ENCODE measurements around the gene MREG.
A peak's percentile ranks its signal among the peaks of the same experiment; 100 is the strongest.

MREG gene
- 8.8 to 28.1 (median 13.1) reads per million in 9 experiments for total RNA-seq

GRCh38 chr2:216013080-216013909, at the start of gene MREG:
MREG (minus strand) TSS chr2:216013551; CDS start chr2:216013327, 224 bp downstream.
- DNase-seq (peak; percentile 84 to 86 (median 86)), ATAC-seq (replicated peaks) (peak; percentile 72)
- H3K27ac Mint-ChIP-seq: peak within 1 kb of the TSS; percentile 90
- H3K9me3 Mint-ChIP-seq: no peaks in the 10 kb centered on the region
- peaks cover 2% of the 10 kb centered on the region for H3K36me3 Mint-ChIP-seq (ENCODE audit: insufficient read depth)
- no peaks in the 10 kb centered on the region for H3K27me3 Mint-ChIP-seq
- peak within 1 kb of the TSS; percentile 89 for H3K4me3 Mint-ChIP-seq
- H3K4me1 Mint-ChIP-seq (ENCODE audit: low read depth in 2 of 2): peaks cover 39 to 51% of the 10 kb centered on the region in 2 donors

- H3K36me3 Mint-ChIP-seq (ENCODE audit: insufficient read depth): peaks cover 20% of the 10 kb centered on the region
- DNase-seq: no peak
- H3K9me3 Mint-ChIP-seq: no peaks in the 10 kb centered on the region
- no peak overlapping the region for H3K27ac Mint-ChIP-seq
- no peak overlapping the region for H3K4me3 Mint-ChIP-seq
- ATAC-seq (replicated peaks): no peak
- H3K4me1 Mint-ChIP-seq (ENCODE audit: low read depth in 2 of 2): peaks cover 13 to 16% of the 10 kb centered on the region in 2 donors
- H3K27me3 Mint-ChIP-seq: no peaks in the 10 kb centered on the region
Observed at GRCh38 chr2:216059233-216059834, 46.0 kb upstream of the MREG start.

- H3K9me3 Mint-ChIP-seq: no peaks in the 10 kb centered on the region
- peak overlapping the region; percentile 93 to 97 for H3K27ac Mint-ChIP-seq
- ATAC-seq (replicated peaks) (peak; percentile 98), DNase-seq (peak; percentile 48 to 57 (median 54))
- H3K4me3 Mint-ChIP-seq: peak overlapping the region; percentile 77 to 80
- no peaks in the 10 kb centered on the region for H3K27me3 Mint-ChIP-seq
- peaks cover 13 to 16% of the 10 kb centered on the region in 2 donors for H3K4me1 Mint-ChIP-seq (ENCODE audit: low read depth in 2 of 2)
- H3K36me3 Mint-ChIP-seq (ENCODE audit: insufficient read depth): peaks cover 20% of the 10 kb centered on the region
Observed at GRCh38 chr2:216057688-216058193, 44.4 kb upstream of the MREG start.

GRCh38 chr2:216056739-216057138, 43.4 kb upstream of the MREG start:
- peaks cover 11% of the 10 kb centered on the region for H3K36me3 Mint-ChIP-seq (ENCODE audit: insufficient read depth)
- DNase-seq: no peak
- H3K4me1 Mint-ChIP-seq (ENCODE audit: low read depth in 2 of 2): peaks cover 13 to 16% of the 10 kb centered on the region in 2 donors
- peak overlapping the region; percentile 93 to 97 for H3K27ac Mint-ChIP-seq
- no peak for ATAC-seq (replicated peaks)
- no peaks in the 10 kb centered on the region for H3K9me3 Mint-ChIP-seq
- no peaks in the 10 kb centered on the region for H3K27me3 Mint-ChIP-seq
- no peak overlapping the region for H3K4me3 Mint-ChIP-seq

GRCh38 chr2:216055680-216056079, 42.3 kb upstream of the MREG start:
- Mint-ChIP-seq H3K9me3 (no peaks in the 10 kb centered on the region), H3K36me3 (ENCODE audit: insufficient read depth) (peaks cover 3% of the 10 kb centered on the region), H3K27me3 (no peaks in the 10 kb centered on the region), H3K27ac (peak overlapping the region in 1 of 2 donors; percentile 97), H3K4me3 (no peak overlapping the region), H3K4me1 (ENCODE audit: low read depth in 2 of 2) (peaks cover 13 to 16% of the 10 kb centered on the region in 2 donors)
- no peak for ATAC-seq (replicated peaks)
- DNase-seq: no peak

- H3K36me3 Mint-ChIP-seq (ENCODE audit: insufficient read depth): peaks cover 14% of the 10 kb centered on the region
- no peak for ATAC-seq (replicated peaks)
- H3K27ac Mint-ChIP-seq: no peak overlapping the region
- H3K4me1 Mint-ChIP-seq (ENCODE audit: low read depth in 2 of 2): peaks cover 5 to 8% of the 10 kb centered on the region in 2 donors
- no peaks in the 10 kb centered on the region for H3K27me3 Mint-ChIP-seq
- DNase-seq: no peak
- H3K9me3 Mint-ChIP-seq: no peaks in the 10 kb centered on the region
- no peak overlapping the region for H3K4me3 Mint-ChIP-seq
Observed at GRCh38 chr2:216052420-216052819, 39.1 kb upstream of the MREG start.

- H3K9me3 Mint-ChIP-seq: no peaks in the 10 kb centered on the region
- ATAC-seq (replicated peaks) (no peak), DNase-seq (no peak)
- peaks cover 1 to 6% of the 10 kb centered on the region in 2 donors for H3K4me1 Mint-ChIP-seq (ENCODE audit: low read depth in 2 of 2)
- no peak overlapping the region for H3K4me3 Mint-ChIP-seq
- no peak overlapping the region for H3K27ac Mint-ChIP-seq
- H3K27me3 Mint-ChIP-seq: no peaks in the 10 kb centered on the region
- H3K36me3 Mint-ChIP-seq (ENCODE audit: insufficient read depth): peaks cover 19% of the 10 kb centered on the region
Observed at GRCh38 chr2:216051350-216051749, 38.0 kb upstream of the MREG start.

- Mint-ChIP-seq H3K27ac (no peak overlapping the region), H3K27me3 (no peaks in the 10 kb centered on the region), H3K4me3 (no peak overlapping the region), H3K9me3 (no peaks in the 10 kb centered on the region), H3K4me1 (ENCODE audit: low read depth in 2 of 2) (peaks cover 0 to 1% of the 10 kb centered on the region in 2 donors), H3K36me3 (ENCODE audit: insufficient read depth) (peaks cover 19% of the 10 kb centered on the region)
- ATAC-seq (replicated peaks) (no peak), DNase-seq (no peak)
Observed at GRCh38 chr2:216049452-216049851, 36.1 kb upstream of the MREG start.

- Mint-ChIP-seq H3K9me3 (no peaks in the 10 kb centered on the region), H3K4me1 (ENCODE audit: low read depth in 2 of 2) (peaks cover 0 to 1% of the 10 kb centered on the region in 2 donors), H3K36me3 (ENCODE audit: insufficient read depth) (peaks cover 21% of the 10 kb centered on the region), H3K4me3 (no peak overlapping the region), H3K27me3 (no peaks in the 10 kb centered on the region), H3K27ac (no peak overlapping the region)
- ATAC-seq (replicated peaks): no peak
- no peak for DNase-seq
Observed at GRCh38 chr2:216047397-216047796, 34.0 kb upstream of the MREG start.

GRCh38 chr2:216044883-216045486, 31.6 kb upstream of the MREG start:
- Mint-ChIP-seq H3K27ac (no peak overlapping the region), H3K9me3 (no peaks in the 10 kb centered on the region), H3K27me3 (no peaks in the 10 kb centered on the region), H3K4me3 (no peak overlapping the region), H3K4me1 (ENCODE audit: low read depth in 2 of 2) (no peaks in the 10 kb centered on the region), H3K36me3 (ENCODE audit: insufficient read depth) (peaks cover 19% of the 10 kb centered on the region)
- ATAC-seq (replicated peaks): no peak
- no peak for DNase-seq

GRCh38 chr2:216043949-216044348, 30.6 kb upstream of the MREG start:
- no peaks in the 10 kb centered on the region for H3K9me3 Mint-ChIP-seq
- no peak overlapping the region for H3K27ac Mint-ChIP-seq
- DNase-seq: no peak
- no peak for ATAC-seq (replicated peaks)
- no peaks in the 10 kb centered on the region for H3K4me1 Mint-ChIP-seq (ENCODE audit: low read depth in 2 of 2)
- H3K36me3 Mint-ChIP-seq (ENCODE audit: insufficient read depth): peaks cover 19% of the 10 kb centered on the region
- no peak overlapping the region for H3K4me3 Mint-ChIP-seq
- no peaks in the 10 kb centered on the region for H3K27me3 Mint-ChIP-seq

- no peak overlapping the region for H3K27ac Mint-ChIP-seq
- ATAC-seq (replicated peaks): no peak
Observed at GRCh38 chr2:216041438-216041837, 28.1 kb upstream of the MREG start.

GRCh38 chr2:216039918-216040317, 26.6 kb upstream of the MREG start:
- Mint-ChIP-seq H3K27me3 (no peaks in the 10 kb centered on the region), H3K27ac (peak overlapping the region in 1 of 2 donors; percentile 32), H3K4me1 (ENCODE audit: low read depth in 2 of 2) (no peaks in the 10 kb centered on the region), H3K9me3 (no peaks in the 10 kb centered on the region), H3K4me3 (no peak overlapping the region), H3K36me3 (ENCODE audit: insufficient read depth) (peaks cover 12% of the 10 kb centered on the region)
- ATAC-seq (replicated peaks) (no peak), DNase-seq (no peak)

More at GRCh38 chr2:216041438-216041837, 28.1 kb upstream of the MREG start:
- Mint-ChIP-seq H3K9me3 (no peaks in the 10 kb centered on the region), H3K4me3 (no peak overlapping the region), H3K4me1 (ENCODE audit: low read depth in 2 of 2) (no peaks in the 10 kb centered on the region), H3K27me3 (no peaks in the 10 kb centered on the region), H3K36me3 (ENCODE audit: insufficient read depth) (peaks cover 12% of the 10 kb centered on the region)
- no peak for DNase-seq

All from effector memory CD8-positive, alpha-beta T cell (primary cell).